ENCODE data around the gene PLA2G10. TPM values are rescaled to one million over a fixed set of nuclear protein-coding genes. Genes with fewer than 3 reads are reported as not detected.
A peak's percentile ranks its signal among the peaks of the same experiment; 100 is the strongest.

Gene PLA2G10
- total RNA-seq, 1 experiment from 2014 or later = 0.42 TPM

- Mint-ChIP-seq H3K9me3 (no peaks in the 10 kb centered on the region), H3K27me3 (ENCODE audit: low read depth) (no peaks in the 10 kb centered on the region), H3K36me3 (peaks cover 7% of the 10 kb centered on the region), H3K4me1 (peaks cover 49% of the 10 kb centered on the region), H3K27ac (peak within 1 kb of the TSS; percentile 99), H3K4me3 (peak within 1 kb of the TSS; percentile 100)
- TF ChIP-seq, protein P1, sequence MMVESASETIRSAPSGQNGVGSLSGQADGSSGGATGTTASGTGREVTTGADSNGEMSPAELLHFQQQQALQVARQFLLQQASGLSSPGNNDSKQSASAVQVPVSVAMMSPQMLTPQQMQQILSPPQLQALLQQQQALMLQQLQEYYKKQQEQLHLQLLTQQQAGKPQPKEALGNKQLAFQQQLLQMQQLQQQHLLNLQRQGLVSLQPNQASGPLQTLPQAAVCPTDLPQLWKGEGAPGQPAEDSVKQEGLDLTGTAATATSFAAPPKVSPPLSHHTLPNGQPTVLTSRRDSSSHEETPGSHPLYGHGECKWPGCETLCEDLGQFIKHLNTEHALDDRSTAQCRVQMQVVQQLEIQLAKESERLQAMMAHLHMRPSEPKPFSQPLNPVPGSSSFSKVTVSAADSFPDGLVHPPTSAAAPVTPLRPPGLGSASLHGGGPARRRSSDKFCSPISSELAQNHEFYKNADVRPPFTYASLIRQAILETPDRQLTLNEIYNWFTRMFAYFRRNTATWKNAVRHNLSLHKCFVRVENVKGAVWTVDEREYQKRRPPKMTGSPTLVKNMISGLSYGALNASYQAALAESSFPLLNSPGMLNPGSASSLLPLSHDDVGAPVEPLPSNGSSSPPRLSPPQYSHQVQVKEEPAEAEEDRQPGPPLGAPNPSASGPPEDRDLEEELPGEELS (CRISPR knock-in tag; IDR thresholded peaks at IDR 0.05) = peak; percentile 71
- no peak for TF ChIP-seq ZNF263 (CRISPR knock-in tag; IDR thresholded peaks at IDR 0.05; ENCODE audit: low read depth)
- TF ChIP-seq NR1H2 (CRISPR knock-in tag; IDR thresholded peaks at IDR 0.05) = no peak
- TF ChIP-seq ETV6 (CRISPR knock-in tag; IDR thresholded peaks at IDR 0.05) = 0 out of 2 replicates have a peak, but pooled peaks have one; percentile 20
- TF ChIP-seq ZNF532 (CRISPR knock-in tag; IDR thresholded peaks at IDR 0.05; ENCODE audit: borderline replicate concordance) = no peak
- peak; percentile 54; the same call in 1 of the 2 replicates for TF ChIP-seq GABPB1 (CRISPR knock-in tag; IDR thresholded peaks at IDR 0.05)
- TF ChIP-seq, protein P2, sequence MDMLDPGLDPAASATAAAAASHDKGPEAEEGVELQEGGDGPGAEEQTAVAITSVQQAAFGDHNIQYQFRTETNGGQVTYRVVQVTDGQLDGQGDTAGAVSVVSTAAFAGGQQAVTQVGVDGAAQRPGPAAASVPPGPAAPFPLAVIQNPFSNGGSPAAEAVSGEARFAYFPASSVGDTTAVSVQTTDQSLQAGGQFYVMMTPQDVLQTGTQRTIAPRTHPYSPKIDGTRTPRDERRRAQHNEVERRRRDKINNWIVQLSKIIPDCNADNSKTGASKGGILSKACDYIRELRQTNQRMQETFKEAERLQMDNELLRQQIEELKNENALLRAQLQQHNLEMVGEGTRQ (CRISPR knock-in tag; IDR thresholded peaks at IDR 0.05) = peak; percentile 77
- peak; percentile 64 for TF ChIP-seq MAX (CRISPR knock-in tag; IDR thresholded peaks at IDR 0.05)
- peak; percentile 62; the same call in 1 of the 2 replicates for TF ChIP-seq ZBTB21 (CRISPR knock-in tag; IDR thresholded peaks at IDR 0.05; ENCODE audit: borderline replicate concordance)
- no peak for TF ChIP-seq TCF7 (CRISPR knock-in tag; IDR thresholded peaks at IDR 0.05; ENCODE audit: low read depth)
- TF ChIP-seq TEAD1 (CRISPR knock-in tag; IDR thresholded peaks at IDR 0.05) = 0 out of 2 replicates have a peak, but pooled peaks have one; percentile 24
- TF ChIP-seq, protein P3, sequence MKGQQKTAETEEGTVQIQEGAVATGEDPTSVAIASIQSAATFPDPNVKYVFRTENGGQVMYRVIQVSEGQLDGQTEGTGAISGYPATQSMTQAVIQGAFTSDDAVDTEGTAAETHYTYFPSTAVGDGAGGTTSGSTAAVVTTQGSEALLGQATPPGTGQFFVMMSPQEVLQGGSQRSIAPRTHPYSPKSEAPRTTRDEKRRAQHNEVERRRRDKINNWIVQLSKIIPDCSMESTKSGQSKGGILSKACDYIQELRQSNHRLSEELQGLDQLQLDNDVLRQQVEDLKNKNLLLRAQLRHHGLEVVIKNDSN (CRISPR knock-in tag; IDR thresholded peaks at IDR 0.05) = peak; percentile 69
- peak; percentile 67; the same call in 1 of the 2 replicates for TF ChIP-seq FOXK1 (CRISPR knock-in tag; IDR thresholded peaks at IDR 0.05)
- TF ChIP-seq SOX15 (CRISPR knock-in tag; IDR thresholded peaks at IDR 0.05) = no peak
- TF ChIP-seq ZNF232 (CRISPR knock-in tag; IDR thresholded peaks at IDR 0.05) = peak; percentile 62; the same call in 1 of the 2 replicates
- peak; percentile 82 for TF ChIP-seq SP1 (CRISPR knock-in tag; conservative IDR thresholded peaks at IDR 0.05)
- TF ChIP-seq ARID4B (CRISPR knock-in tag; IDR thresholded peaks at IDR 0.05; ENCODE audit: borderline replicate concordance) = 0 out of 2 replicates have a peak, but pooled peaks have one; percentile 58
- TF ChIP-seq SMAD3 (CRISPR knock-in tag; IDR thresholded peaks at IDR 0.05; ENCODE audit: borderline replicate concordance) = peak; percentile 32; the same call in 1 of the 2 replicates
- no peak for TF ChIP-seq HMGXB4 (CRISPR knock-in tag; IDR thresholded peaks at IDR 0.05)
- DNase-seq (ENCODE audit: low spot score) = peak; percentile 99
- peak; percentile 76 for ATAC-seq
- POLR2A ChIA-PET = interaction anchor here (0.5 kb wide), 1 partner anchor 194 kb away, joined by 4 read pairs; no protein-coding TSS in a partner anchor
- CTCF ChIA-PET = no interaction called here
Measured at GRCh38 chr16:14632693-14633569, 61.2 kb downstream of the PLA2G10 start, which contains the start of gene BFAR. BFAR (plus strand) TSS chr16:14632951; CDS start chr16:14644347, 11,396 bp downstream.
